A375 (cell line): ENCODE data around the gene DAZ1. TPM values are rescaled to one million over a fixed set of nuclear protein-coding genes. Genes with fewer than 3 reads are reported as not detected.

Experiments used
- total RNA-seq: library from RNA; depleted of rRNA; stranded (reverse); fragments of >200 nt; shearing (Covaris generic); gene quantifications from 2 replicates; pipeline ENCODE4 v1.2.3, GENCODE V29; 2014; rRNA removed

DAZ1 gene, protein sequence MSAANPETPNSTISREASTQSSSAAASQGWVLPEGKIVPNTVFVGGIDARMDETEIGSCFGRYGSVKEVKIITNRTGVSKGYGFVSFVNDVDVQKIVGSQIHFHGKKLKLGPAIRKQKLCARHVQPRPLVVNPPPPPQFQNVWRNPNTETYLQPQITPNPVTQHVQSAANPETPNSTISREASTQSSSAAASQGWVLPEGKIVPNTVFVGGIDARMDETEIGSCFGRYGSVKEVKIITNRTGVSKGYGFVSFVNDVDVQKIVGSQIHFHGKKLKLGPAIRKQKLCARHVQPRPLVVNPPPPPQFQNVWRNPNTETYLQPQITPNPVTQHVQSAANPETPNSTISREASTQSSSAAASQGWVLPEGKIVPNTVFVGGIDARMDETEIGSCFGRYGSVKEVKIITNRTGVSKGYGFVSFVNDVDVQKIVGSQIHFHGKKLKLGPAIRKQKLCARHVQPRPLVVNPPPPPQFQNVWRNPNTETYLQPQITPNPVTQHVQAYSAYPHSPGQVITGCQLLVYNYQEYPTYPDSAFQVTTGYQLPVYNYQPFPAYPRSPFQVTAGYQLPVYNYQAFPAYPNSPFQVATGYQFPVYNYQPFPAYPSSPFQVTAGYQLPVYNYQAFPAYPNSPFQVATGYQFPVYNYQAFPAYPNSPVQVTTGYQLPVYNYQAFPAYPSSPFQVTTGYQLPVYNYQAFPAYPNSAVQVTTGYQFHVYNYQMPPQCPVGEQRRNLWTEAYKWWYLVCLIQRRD
- not detected in 2 replicates for total RNA-seq

GRCh38 chrY:23198908-23199307, at the start of gene DAZ1:
Gene DAZ1, minus strand, starts transcription at chrY:23199008. Its CDS starts 208 bp downstream, at chrY:23198800.

GRCh38 chrY:23219233-23219632, 20.4 kb upstream of the DAZ1 start, which contains the start of gene DAZ2:
Gene DAZ2, plus strand, starts transcription at chrY:23219533. Its CDS starts 208 bp downstream, at chrY:23219741.

Other genes starting within 250 kb of the DAZ1 start
- gene BPY2, start 214.7 kb downstream of the DAZ1 start, total RNA-seq: not detected in 2 replicates
- gene DAZ2, start 20.5 kb upstream of the DAZ1 start, total RNA-seq: not detected in 2 replicates